ENCODE results near the gene DCK. TPM values are rescaled to one million over a fixed set of nuclear protein-coding genes. Genes with fewer than 3 reads are reported as not detected.
"Not testable (repeated sequence)": the region's sequence is repeated elsewhere in the genome, so short reads cannot be mapped to it uniquely, and the experiment has no call there.

The DCK gene
- total RNA-seq, 1 donor from 2014 or later: 71.8 TPM

DNA sequence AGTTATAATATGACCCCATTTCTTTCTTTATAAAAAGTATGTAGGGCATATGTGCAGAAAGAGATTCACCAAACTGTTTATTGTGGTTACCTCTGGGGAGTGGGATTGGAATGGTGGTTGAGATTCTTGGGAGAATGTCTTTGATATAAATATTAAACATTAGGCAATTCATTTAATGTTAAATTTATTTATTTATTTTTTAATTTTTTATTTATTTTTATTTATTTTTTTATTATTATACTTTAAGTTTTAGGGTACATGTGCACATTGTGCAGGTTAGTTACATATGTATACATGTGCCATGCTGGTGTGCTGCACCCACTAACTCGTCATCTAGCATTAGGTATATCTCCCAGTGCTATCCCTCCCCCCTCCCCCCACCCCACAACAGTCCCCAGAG, 60.2 kb downstream of the DCK start:
- intact Hi-C loops (cut with micrococcal nuclease): not testable (repeated sequence)

DNA sequence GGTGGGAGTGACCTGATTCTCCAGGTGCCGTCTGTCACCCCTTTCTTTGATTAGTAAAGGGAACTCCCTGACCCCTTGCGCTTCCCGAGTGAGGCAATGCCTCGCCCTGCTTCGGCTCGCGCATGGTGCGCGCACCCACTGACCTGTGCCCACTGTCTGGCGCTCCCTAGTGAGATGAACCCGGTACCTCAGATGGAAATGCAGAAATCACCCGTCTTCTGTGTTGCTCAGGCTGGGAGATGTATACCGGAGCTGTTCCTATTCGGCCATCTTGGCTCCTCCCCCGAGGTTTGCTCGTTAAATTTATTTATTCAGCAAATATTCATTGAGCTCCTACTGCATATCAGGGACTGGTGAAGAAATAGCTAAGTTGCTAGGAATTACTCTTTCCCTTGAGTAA, 66.1 kb downstream of the DCK start:
- intact Hi-C loops (cut with micrococcal nuclease): not testable (repeated sequence)

DNA sequence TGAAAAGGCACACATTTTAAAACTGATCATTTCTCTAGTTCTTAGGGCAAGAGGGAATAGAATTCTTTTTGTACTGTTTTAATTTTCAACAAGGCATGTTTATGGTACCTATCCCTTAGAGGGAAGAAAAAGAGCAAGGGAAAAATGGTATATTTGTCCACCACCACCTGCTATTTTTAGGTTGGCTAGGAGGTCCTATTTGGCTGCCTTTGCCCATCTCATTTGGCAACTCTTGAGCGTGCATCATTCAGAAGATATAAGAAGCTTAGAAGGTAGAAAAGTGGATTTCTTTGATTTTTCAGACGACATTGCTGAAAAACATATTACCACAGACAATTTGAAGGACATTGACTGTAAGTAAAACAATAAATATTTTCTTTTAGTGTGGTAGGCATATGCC, 69.0 kb downstream of the DCK start:
- intact Hi-C loops (cut with micrococcal nuclease): no loop called here

DNA sequence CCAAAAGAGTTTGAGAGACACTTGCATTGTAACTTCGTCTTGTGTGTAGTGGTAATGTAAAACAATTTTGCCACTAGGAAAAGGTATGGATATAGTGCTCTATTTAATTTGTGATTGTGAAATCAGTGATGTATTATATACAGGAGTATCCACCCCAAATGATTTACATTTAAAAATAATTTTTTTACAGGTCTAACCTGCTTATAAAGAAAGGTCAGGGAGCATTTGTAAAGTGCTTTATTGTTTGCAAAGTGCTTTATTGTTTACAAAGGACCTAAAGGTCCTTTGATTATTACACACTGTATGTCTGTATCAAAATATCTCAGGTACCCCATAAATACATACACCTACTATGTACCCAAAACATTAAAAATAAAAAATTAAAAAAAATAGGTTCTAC, 70.3 kb downstream of the DCK start:
- intact Hi-C loops (cut with micrococcal nuclease): no loop called here

DNA sequence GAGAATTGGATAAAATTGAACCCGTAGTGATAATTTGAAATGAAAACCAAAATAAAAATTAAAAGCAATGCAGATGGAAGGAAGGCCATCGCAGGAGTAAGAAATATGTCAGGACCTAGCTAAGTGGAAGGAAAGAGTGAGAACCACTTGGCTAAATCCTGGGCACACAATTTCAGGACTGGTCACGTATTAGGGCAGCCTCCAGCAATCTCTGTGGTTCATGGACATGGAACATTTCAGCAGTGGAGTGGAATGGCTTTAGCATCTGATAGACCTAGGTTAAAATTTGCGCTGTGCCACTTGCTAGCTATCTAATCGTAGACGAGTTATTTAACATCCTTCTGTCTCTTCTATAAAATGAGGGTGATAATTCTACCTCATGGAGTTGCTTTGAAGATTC, 71.1 kb downstream of the DCK start:
- intact Hi-C loops (cut with micrococcal nuclease): no loop called here

DNA sequence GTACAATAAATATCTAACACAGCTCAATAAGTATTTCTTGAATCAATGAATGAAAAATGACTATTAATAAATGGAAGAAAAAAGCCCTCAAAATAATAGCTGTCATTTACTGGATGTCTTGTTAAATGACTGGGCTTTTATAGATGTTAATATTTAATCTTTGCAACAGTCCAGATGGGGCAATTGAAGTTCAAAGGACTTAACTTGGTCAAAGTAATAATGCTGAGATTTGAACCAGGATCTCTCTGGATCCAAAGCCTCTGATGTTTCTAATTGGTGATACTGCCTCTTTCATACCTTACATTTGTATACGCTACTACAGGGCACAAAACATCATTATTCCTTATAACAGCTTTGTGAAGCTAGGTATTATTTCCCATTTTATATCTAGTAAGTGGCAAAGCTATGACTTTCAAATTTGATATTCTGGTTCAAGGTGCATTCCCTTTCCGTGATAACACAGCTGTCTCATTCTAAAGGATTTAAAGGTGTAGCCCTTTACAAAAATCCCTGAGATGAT, 72.6 kb downstream of the DCK start:
- intact Hi-C loops (cut with micrococcal nuclease): no loop called here

DNA sequence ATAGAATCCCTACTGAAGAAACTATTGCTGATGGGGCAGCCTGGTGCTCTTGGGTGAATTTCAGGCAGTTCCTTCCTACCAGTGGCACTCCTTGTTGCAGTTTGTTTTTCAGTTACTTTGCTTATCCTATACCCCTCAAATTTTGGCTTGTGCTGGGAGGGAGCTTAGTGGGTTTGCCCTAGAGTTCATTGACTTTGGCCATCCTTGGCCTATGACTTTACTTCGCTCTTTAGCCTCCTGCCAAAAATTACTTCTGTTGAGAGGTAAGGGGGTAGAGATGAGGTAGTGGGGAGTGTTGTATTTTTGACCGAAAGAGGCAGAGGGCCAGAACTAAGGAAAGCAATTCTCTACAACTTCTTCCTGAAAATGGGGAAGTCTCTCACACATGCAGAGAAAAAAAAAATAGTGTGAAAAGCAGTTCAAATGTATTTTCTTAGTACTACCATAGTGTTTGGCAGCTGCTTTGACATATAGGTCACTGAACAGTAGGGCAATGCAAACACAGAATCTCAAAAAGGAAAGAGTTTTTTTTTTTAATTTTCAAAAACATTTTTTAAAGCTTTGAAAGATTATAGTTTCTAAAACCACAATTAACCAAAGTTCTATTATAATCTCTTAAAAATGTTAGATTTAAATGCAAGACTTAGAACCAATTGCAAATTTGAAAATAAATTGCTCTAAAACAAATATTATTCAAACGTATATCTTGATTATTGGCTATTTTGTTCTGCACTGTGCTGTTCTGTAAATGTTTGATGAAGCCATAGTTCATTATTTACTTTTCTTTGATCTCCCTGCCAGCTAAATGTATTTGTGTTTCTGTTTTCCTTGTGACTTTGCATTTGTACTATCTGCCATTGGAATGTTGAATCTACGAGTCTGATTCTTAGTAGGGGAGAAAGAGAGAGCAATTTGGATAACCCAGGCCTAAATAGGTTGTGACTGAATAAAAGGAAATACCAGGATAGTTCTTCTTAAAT, 73.6 kb downstream of the DCK start:
- intact Hi-C loops (cut with micrococcal nuclease): no loop called here

DNA sequence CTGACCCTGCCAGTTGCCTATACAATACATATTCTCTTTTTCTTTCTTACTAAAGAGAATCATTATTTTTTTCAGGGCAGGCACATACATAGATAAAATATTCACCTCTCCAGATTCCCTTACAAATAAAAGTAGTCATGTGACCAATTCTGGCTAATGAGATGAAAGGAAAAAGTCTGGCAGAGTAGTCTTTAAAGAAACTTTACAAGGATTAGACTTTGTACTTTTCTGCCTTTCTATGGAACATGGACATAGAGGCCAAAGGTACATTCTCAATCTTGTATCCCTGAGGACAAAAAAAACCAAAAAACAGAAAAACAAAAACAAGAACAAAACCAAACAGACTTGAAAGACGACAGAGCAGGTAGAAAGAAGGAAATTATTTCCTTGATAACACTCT, 75.6 kb downstream of the DCK start:
- intact Hi-C loops (cut with micrococcal nuclease): no loop called here

DNA sequence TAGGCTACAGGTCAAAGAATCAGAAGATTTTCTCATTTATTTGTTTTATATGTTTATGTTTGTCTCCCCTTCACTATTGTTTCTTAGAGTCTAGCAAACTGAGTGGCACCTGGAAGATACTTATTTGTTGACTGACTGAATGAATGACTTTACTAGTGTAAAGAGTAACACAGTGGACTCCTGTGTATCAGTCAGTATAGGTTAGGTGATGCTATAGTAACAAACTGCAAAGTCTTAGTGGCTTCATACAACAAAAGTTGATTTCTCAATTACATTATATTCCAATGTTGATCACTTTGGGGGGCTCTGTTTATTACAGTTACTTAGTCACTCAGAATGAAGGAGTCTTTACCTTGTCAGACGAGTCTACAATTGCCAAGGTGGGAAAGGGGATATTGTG, 76.6 kb downstream of the DCK start:
- intact Hi-C loops (cut with micrococcal nuclease): no loop called here

DNA sequence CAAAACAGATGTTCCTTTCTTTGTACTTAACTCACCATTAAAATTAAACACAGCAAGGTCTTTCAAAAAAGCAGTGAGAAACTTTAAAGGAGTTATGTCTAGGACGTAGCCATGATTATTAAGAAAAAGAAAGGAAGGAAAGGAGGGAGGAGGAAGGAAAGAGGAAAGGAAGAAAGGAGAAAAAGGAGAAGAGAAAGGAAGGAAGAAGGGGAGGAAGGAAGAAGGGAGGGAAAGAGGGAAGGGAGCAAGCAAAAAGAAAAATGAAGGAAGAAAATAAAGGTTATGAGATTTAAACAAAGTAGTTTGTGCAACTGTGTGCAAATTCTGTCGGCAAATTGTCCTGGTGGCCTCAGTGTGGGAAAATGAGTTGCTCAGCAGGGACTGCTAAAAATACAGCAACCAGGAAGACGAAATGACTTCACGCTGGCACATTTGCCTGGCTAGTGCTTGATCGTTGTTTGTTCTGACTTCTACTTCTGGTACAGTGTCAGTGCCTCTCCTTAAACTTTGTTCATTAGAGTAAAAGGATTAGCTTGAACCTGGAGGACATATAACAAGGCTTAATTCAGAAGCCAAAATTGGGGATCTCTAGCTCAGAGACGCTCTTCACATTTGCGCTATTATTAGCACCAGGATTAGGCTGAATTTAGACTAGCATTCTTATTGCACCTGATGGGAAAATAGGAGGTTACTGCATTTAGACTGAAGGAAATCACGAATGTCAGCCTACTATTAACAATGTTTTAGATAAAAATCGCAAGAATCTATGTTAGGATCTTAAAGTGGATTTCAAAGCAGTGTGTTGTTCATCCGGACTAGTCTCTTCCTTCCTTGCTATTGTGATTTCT, 81.2 kb downstream of the DCK start:
- intact Hi-C loops (cut with micrococcal nuclease): no loop called here

Other genes with a start within 250 kb of the DCK start
- gene GRSF1, start 153.8 kb upstream of the DCK start, total RNA-seq: 70.0 and 71.3 TPM in 2 replicates
- gene MOB1B, start 91.3 kb upstream of the DCK start, total RNA-seq: 20.2 and 20.8 TPM in 2 replicates